Uterus (tissue), 4 donors: Measurements from ENCODE around the gene BACH1. TPM values are rescaled to one million over a fixed set of nuclear protein-coding genes. Genes with fewer than 3 reads are reported as not detected.

Source experiments
- DNase-seq, 2 donors: peaks; one replicate each; pipeline ENCODE4 v3.0.0-alpha.2; 2019 to 2020
- H3K27ac ChIP-seq, 2 donors: fragments of 200-600 bp; sonication (generic); 1 replicate in 1 of 2; 2 replicates in 1 of 2; pipeline ENCODE4 v1.5.1; 2016 to 2018
- H3K27me3 ChIP-seq, 2 donors: fragments of 200-600 bp; sonication (generic); one replicate each; pipeline ENCODE4 v1.5.1; 2018 to 2019; ENCODE audit warnings: control low read depth in 1 of 2
- H3K36me3 ChIP-seq, 2 donors: fragments of 200-600 bp; sonication (generic); one replicate each; pipeline ENCODE4 v1.5.1; 2019; ENCODE audit warnings: control low read depth in 1 of 2
- H3K4me1 ChIP-seq, 2 donors: fragments of 200-600 bp; sonication (generic); one replicate each; pipeline ENCODE4 v1.5.1; 2018 to 2019; ENCODE audit warnings: control low read depth in 1 of 2
- H3K4me3 ChIP-seq, 2 donors: fragments of 200-600 bp; sonication (generic); 1 replicate in 1 of 2; 2 replicates in 1 of 2; pipeline ENCODE4 v1.5.1; 2018 to 2019; ENCODE audit warnings: mild to moderate bottlenecking in 1 of 2
- H3K9me3 ChIP-seq, 2 donors: fragments of 200-600 bp; sonication (generic); one replicate each; pipeline ENCODE4 v1.5.1; 2019; ENCODE audit warnings: control low read depth in 1 of 2
- POLR2A ChIP-seq, 2 donors: fragments of 450-650 bp; IDR thresholded peaks; one replicate each; pipeline ENCODE4 v1.6.1; 2016; ENCODE audit warnings: antibody characterized with exemption in 2 of 2, mild to moderate bottlenecking in 1 of 2, moderate library complexity in 1 of 2
- intact Hi-C: fragments of 100-400 bp; cut with DNase I; formaldehyde crosslinking; loops from one replicate; pipeline ENCODE4 v1.15.1; 2023; ENCODE audit warnings: low total_unique reads
- total RNA-seq, 4 donors: library from RNA; depleted of rRNA in 3 of 4; stranded (reverse); fragments of >200 nt in 3 of 4; gene quantifications; one replicate each; pipeline versions ENCODE4 v1.1.0 to v1.2.4, GENCODE V29; 2014 to 2023
- TF ChIP-seq, protein P1 (sequence below), 4 experiments: fragments of 200-600 bp in 2 of 4; fragments of 450-650 bp in 2 of 4; sonication (generic) in 2 of 4; IDR thresholded peaks; one replicate each; pipeline ENCODE4 v1.5.1; 2016 to 2019; ENCODE audit warnings: antibody characterized with exemption in 4 of 4, mild to moderate bottlenecking in 2 of 4, moderate library complexity in 1 of 4
- donor health status: DM: yes; HTN: yes; CAD: no.

The BACH1 gene
- total RNA-seq, 4 donors from 2014 or later = 52.9 to 107 (median 79.1) TPM

DNA sequence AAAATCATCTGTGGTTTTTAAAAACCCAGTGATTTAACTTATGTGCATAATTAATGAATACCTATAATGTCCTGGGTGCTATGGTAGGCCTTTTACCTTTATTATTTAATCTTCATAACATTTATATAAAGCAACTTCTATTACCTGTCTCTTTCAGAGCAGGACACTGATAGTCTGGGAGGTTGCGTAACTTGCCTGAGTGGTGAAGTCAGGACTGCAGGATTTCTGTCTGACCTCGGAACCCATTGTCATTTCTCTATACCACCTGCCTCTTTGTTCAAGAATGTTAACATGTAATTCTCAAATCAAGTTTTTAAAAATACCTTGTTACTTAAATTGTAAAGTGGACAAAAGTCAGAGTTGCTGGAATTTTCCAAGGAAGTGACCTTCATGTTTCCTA lies 41.0 kb upstream of the BACH1 start:
- no peaks in the 10 kb centered on the region for H3K27me3 ChIP-seq
- TF ChIP-seq, protein P1, sequence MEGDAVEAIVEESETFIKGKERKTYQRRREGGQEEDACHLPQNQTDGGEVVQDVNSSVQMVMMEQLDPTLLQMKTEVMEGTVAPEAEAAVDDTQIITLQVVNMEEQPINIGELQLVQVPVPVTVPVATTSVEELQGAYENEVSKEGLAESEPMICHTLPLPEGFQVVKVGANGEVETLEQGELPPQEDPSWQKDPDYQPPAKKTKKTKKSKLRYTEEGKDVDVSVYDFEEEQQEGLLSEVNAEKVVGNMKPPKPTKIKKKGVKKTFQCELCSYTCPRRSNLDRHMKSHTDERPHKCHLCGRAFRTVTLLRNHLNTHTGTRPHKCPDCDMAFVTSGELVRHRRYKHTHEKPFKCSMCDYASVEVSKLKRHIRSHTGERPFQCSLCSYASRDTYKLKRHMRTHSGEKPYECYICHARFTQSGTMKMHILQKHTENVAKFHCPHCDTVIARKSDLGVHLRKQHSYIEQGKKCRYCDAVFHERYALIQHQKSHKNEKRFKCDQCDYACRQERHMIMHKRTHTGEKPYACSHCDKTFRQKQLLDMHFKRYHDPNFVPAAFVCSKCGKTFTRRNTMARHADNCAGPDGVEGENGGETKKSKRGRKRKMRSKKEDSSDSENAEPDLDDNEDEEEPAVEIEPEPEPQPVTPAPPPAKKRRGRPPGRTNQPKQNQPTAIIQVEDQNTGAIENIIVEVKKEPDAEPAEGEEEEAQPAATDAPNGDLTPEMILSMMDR (IDR thresholded peaks at IDR 0.05) = no peak
- TF ChIP-seq POLR2A (IDR thresholded peaks at IDR 0.05) = no peak
- DNase-seq = no peak
- H3K36me3 ChIP-seq = no peaks in the 10 kb centered on the region
- no peaks in the 10 kb centered on the region for H3K4me1 ChIP-seq
- H3K9me3 ChIP-seq = peaks cover 0 to 10% of the 10 kb centered on the region in 2 donors
- no peak overlapping the region for H3K4me3 ChIP-seq
- intact Hi-C loops = no loop called here
- H3K27ac ChIP-seq = no peak overlapping the region

DNA sequence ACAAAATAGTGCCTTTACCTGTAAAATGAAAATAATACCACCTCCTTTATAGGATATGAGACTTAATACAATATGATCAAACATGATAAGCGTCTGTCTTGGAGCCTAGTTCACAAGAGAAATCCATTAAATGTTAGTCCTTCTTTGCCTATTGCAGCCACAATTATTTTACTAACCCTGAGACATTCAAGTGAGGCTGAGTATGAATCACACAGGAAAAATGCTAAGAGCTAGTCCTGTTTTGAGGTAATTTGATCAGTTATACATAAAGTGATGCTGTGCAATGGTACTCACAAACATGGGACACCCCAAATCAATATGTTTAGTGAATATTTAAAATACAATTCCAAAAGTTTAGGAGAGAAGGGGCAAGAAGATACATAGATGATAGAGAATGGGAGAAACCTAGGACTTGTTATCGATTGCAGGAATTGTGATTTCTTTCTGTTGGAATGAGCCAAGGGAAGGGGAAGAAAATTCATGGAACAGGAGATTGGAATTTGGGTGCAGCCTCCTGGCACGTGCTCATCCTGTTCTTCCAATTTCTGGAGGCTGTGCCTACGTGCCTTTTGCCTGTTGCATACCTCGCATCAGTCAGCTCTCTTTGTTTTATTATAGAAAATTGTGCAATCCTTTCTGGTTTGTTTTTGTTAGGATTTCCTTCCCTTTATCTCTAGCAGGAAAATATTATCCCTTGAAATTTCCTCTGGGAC lies 39.9 kb upstream of the BACH1 start:
- DNase-seq = no peak
- TF ChIP-seq, protein P1 (IDR thresholded peaks at IDR 0.05) = no peak
- TF ChIP-seq POLR2A (IDR thresholded peaks at IDR 0.05) = no peak
- intact Hi-C loops = no loop called here
- Histone ChIP-seq H3K27ac (no peak overlapping the region), H3K9me3 (peaks cover 0 to 7% of the 10 kb centered on the region in 2 donors), H3K27me3 (no peaks in the 10 kb centered on the region), H3K36me3 (no peaks in the 10 kb centered on the region), H3K4me1 (no peaks in the 10 kb centered on the region), H3K4me3 (no peak overlapping the region)

DNA sequence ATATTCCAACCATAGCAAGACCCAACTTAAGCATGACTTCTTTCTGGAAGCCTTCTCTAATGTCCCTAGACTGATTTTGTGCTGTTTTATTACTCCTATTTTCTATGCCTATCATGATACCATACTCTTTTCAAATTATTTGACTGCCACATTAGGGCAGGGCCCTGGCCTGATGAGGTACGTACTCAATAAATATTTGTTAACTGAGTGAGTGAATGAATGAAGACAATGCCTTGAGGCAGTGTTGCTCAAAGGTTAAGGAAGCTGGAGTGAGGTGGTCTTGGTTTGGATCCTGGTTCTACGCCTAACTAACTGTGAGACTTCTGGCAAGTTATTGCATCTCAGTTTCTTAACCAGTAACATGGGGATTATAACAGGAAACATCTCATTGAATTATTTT lies 38.3 kb upstream of the BACH1 start:
- Histone ChIP-seq H3K36me3 (no peaks in the 10 kb centered on the region), H3K27ac (no peak overlapping the region), H3K27me3 (no peaks in the 10 kb centered on the region), H3K4me1 (no peaks in the 10 kb centered on the region), H3K9me3 (no peaks in the 10 kb centered on the region), H3K4me3 (no peak overlapping the region)
- intact Hi-C loops = no loop called here
- TF ChIP-seq POLR2A (IDR thresholded peaks at IDR 0.05) = no peak
- TF ChIP-seq, protein P1 (IDR thresholded peaks at IDR 0.05) = no peak
- no peak for DNase-seq

DNA sequence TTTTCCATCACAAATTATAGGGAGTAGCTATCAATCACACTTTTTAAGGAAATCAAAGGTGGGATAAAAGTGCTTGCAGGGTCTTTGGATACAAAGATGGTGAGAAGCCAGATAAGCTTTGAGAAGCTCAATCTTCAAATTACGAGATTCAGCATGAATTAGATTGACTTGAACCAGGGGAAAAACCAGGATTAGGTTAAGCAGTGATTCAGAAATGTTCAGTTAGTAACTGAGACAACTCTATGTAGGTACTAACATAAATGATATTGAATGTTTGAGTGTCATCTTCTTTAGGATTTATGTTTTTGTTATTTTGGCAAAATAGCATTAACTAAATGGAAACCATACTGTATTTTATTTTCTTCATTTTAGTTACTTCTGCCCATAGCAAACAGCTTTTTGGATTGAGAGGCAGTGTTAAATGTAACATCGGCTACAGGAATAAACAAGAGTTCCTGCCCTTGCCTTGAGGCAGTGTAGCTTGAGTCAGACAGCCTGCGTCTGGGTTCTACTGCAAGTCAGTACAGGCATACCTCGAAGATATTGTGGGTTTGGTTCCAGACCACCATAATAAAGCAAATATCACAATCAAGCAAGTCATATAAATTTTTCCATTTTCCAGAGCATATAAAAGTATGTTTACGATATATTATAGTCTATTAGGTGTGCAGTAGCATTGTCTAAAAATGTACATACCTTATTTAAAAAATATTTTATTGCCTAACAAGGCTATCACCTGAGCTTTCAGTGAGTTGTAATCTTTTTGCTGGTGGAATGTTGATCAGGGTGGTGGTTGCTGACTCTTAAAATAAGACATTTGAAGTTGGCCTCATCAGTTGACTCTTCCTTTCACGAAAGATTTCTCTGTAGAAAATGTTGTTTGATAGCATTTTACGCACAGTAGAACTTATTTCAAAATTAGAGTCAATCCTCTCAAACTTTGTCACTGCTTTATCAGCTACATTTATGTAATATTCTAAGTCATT lies 36.9 kb upstream of the BACH1 start:
- Histone ChIP-seq H3K4me3 (no peak overlapping the region), H3K4me1 (no peaks in the 10 kb centered on the region), H3K27me3 (no peaks in the 10 kb centered on the region), H3K36me3 (no peaks in the 10 kb centered on the region), H3K9me3 (no peaks in the 10 kb centered on the region), H3K27ac (no peak overlapping the region)
- intact Hi-C loops = no loop called here
- TF ChIP-seq, protein P1 (IDR thresholded peaks at IDR 0.05) = no peak
- no peak for TF ChIP-seq POLR2A (IDR thresholded peaks at IDR 0.05)
- no peak for DNase-seq

DNA sequence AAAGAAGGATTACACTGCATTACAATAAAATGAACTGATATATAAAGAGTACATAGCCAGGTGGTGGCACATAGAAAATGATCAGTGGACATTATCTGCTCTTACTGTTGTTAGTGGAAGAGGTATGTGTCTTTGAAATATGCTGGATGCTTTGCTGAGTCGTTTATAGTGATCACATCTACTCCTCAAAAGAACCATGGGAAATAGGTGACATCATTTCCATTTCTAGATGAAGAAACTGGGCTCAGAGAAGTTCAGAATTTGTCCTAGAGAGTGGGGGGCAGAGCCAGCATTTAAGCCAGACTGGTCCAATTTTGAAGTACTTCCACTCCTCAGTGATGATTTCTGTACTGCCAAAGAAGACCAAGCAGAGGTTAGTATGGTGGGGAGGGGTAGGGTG lies 34.0 kb upstream of the BACH1 start:
- no peak overlapping the region for H3K27ac ChIP-seq
- no peaks in the 10 kb centered on the region for H3K9me3 ChIP-seq
- H3K4me3 ChIP-seq = no peak overlapping the region
- DNase-seq = no peak
- intact Hi-C loops = no loop called here
- H3K27me3 ChIP-seq = no peaks in the 10 kb centered on the region
- no peak for TF ChIP-seq POLR2A (IDR thresholded peaks at IDR 0.05)
- TF ChIP-seq, protein P1 (IDR thresholded peaks at IDR 0.05) = no peak
- H3K4me1 ChIP-seq = no peaks in the 10 kb centered on the region
- H3K36me3 ChIP-seq = no peaks in the 10 kb centered on the region
